ENCODE data around the gene ACKR4. TPM values are rescaled to one million over a fixed set of nuclear protein-coding genes. Genes with fewer than 3 reads are reported as not detected.
"Not testable (repeated sequence)": the region's sequence is repeated elsewhere in the genome, so short reads cannot be mapped to it uniquely, and the experiment has no call there.

Gene ACKR4
- total and polyA plus RNA-seq, 9 of the 15 experiments (the other 6 are each of a cell fraction or from before 2014, with no cell fraction given): 0.04 to 0.06 TPM; not detected in 7

- H3K27ac ChIP-seq (ENCODE audit: extremely low read depth, low read depth, low read length): no peak overlapping the region
- ChIA-PET POLR2A (no interaction called here), CTCF (ENCODE audit: low intra/inter-chr PET ratio) (no interaction called here)
- no peaks in the 10 kb centered on the region for H3K9me3 ChIP-seq (replicated peaks; ENCODE audit: control insufficient read depth, insufficient read depth, low read depth, low read length)
- H2AFZ ChIP-seq (ENCODE audit: low read depth, low read length): peak overlapping the region; percentile 17; the same call in 1 of the 2 replicates
- H4K20me1 ChIP-seq (replicated peaks; ENCODE audit: control insufficient read depth, insufficient read depth, low read length): no peaks in the 10 kb centered on the region
- DNase-seq (ENCODE audit: extremely low read depth in 1 of 4, low spot score in 3 of 4) (no peak), FAIRE-seq (no peak), ATAC-seq (no peak)
- H3K27me3 ChIP-seq (ENCODE audit: control insufficient read depth in 2 of 2, insufficient read depth in 2 of 2, low read length in 2 of 2): no peaks in the 10 kb centered on the region
- H3K4me1 ChIP-seq (replicated peaks in 1 of 2; ENCODE audit: control insufficient read depth in 2 of 2, insufficient read depth in 2 of 2, low read length in 2 of 2): peaks cover 5 to 23% of the 10 kb centered on the region in 2 experiments
- in situ Hi-C loops (cut with MboI) (no loop called here), intact Hi-C loops (cut with micrococcal nuclease) (no loop called here)
- H3K9ac ChIP-seq (ENCODE audit: insufficient read depth in 1 of 2, low read depth in 2 of 2, low read length in 2 of 2): no peak overlapping the region; a peak in 1 of 4 replicates
- H3K79me2 ChIP-seq (ENCODE audit: control insufficient read depth, insufficient read depth, low read length): no peaks in the 10 kb centered on the region
- TF ChIP-seq ZNF24 (IDR thresholded peaks at IDR 0.05) (0 out of 2 replicates have a peak, but pooled peaks have one; percentile 42), GTF2B (IDR thresholded peaks at IDR 0.05; ENCODE audit: extremely low read depth, insufficient read length) (no peak), CHD1 (IDR thresholded peaks at IDR 0.05; ENCODE audit: low read length) (no peak)
- H3K4me3 ChIP-seq: no peak overlapping the region
- no TSS peak for BruUV-seq (replicated peaks)
- H3K4me2 ChIP-seq (ENCODE audit: insufficient read depth, low read length): no peak overlapping the region
- H3K36me3 ChIP-seq (ENCODE audit: control insufficient read depth, insufficient read depth, low read length): no peaks in the 10 kb centered on the region
- WGBS (ENCODE audit: insufficient coverage, low coverage, missing lambda C conversion rate): 39% methylated on average over 5 of the region's 5 CpGs
- no peaks in the 10 kb centered on the region for H3K9me1 ChIP-seq (ENCODE audit: control insufficient read depth, insufficient read depth, low read length)
These were observed 41.6 kb upstream of the ACKR4 start for GRCh38 chr3:132555306-132556035.

DNA sequence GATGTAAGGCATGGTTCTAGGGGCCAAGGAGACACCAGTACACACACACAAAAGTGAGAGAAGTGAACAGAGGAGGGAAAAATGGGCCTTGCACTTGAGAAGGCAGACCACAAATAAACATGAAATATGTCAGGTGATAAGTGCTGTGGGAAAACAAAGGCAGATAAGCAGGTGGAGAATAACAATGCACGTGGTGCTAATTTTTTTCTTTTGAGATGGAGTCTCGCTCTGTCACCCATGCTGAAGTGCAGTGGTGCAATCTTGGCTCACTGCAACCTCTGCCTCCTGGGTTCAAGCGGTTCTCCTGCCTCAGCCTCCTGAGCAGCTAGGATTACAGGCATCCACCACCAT lies 41.1 kb upstream of the ACKR4 start:
- intact Hi-C loops (cut with micrococcal nuclease); ATAC-seq; CTCF ChIA-PET (ENCODE audit: low intra/inter-chr PET ratio); in situ Hi-C loops (cut with MboI); H3K9ac ChIP-seq (ENCODE audit: insufficient read depth in 1 of 2, low read depth in 2 of 2, low read length in 2 of 2); H3K9me3 ChIP-seq (replicated peaks; ENCODE audit: control insufficient read depth, insufficient read depth, low read depth, low read length); DNase-seq (ENCODE audit: extremely low read depth in 1 of 4, low spot score in 3 of 4); FAIRE-seq; H4K20me1 ChIP-seq (replicated peaks; ENCODE audit: control insufficient read depth, insufficient read depth, low read length); H3K4me3 ChIP-seq; H3K27ac ChIP-seq (ENCODE audit: extremely low read depth, low read depth, low read length); H3K36me3 ChIP-seq (ENCODE audit: control insufficient read depth, insufficient read depth, low read length); H3K4me2 ChIP-seq (ENCODE audit: insufficient read depth, low read length); POLR2A ChIA-PET; BruUV-seq (replicated peaks); H3K27me3 ChIP-seq (ENCODE audit: control insufficient read depth in 2 of 2, insufficient read depth in 2 of 2, low read length in 2 of 2); H3K79me2 ChIP-seq (ENCODE audit: control insufficient read depth, insufficient read depth, low read length); H3K9me1 ChIP-seq (ENCODE audit: control insufficient read depth, insufficient read depth, low read length): not testable (repeated sequence)
- WGBS (ENCODE audit: insufficient coverage, low coverage, missing lambda C conversion rate): 36% methylated on average over 3 of the region's 3 CpGs
- TF ChIP-seq ZFX (CRISPR knock-in tag; IDR thresholded peaks at IDR 0.05): peak; percentile 42; the same call in 1 of the 2 replicates
- peak; percentile 63 for TF ChIP-seq SOX6 (IDR thresholded peaks at IDR 0.05)
- TF ChIP-seq TCF3 (CRISPR knock-in tag; IDR thresholded peaks at IDR 0.05): peak; percentile 37; the same call in 1 of the 2 replicates
- TF ChIP-seq, protein P1, sequence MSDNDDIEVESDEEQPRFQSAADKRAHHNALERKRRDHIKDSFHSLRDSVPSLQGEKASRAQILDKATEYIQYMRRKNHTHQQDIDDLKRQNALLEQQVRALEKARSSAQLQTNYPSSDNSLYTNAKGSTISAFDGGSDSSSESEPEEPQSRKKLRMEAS (CRISPR knock-in tag; IDR thresholded peaks at IDR 0.05): 0 out of 2 replicates have a peak, but pooled peaks have one; percentile 37
- TF ChIP-seq CBFA2T3 (IDR thresholded peaks at IDR 0.05): peak; percentile 12; the same call in 1 of the 2 replicates
- H2AFZ ChIP-seq (ENCODE audit: low read depth, low read length): peak overlapping the region; percentile 17; the same call in 1 of the 2 replicates
- peaks cover 5 to 19% of the 10 kb centered on the region in 2 experiments for H3K4me1 ChIP-seq (replicated peaks in 1 of 2; ENCODE audit: control insufficient read depth in 2 of 2, insufficient read depth in 2 of 2, low read length in 2 of 2)

Data from K562 (cell line).